ENCODE data around the gene LAD1. TPM values are rescaled to one million over a fixed set of nuclear protein-coding genes. Genes with fewer than 3 reads are reported as not detected.

LAD1 gene
- total RNA-seq, 8 experiments from 2014 or later, result 0.09 to 0.66 (median 0.16) TPM; not detected in 2

- 74 to 100% (median 92%) methylated on average over 1 to 10 of the region's 10 CpGs; no CpG with 5 or more reads in 2 of the 10 experiments for WGBS, 10 experiments
- Histone ChIP-seq H3K27ac (no peak overlapping the region), H3K4me1 (replicated peaks in 1 of 2) (no peaks in the 10 kb centered on the region), H3K4me3 (no peak overlapping the region)
- ATAC-seq (replicated peaks in 6 of 8), result no peak
- in situ Hi-C loops (cut with MboI; ENCODE audit: low pct_unique_long_range_greater_than_20kb in 2 of 9, low sequenced_read_pairs in 9 of 9, unreplicated experiment in 9 of 9), result no loop called here
These were observed 66.3 kb downstream of the LAD1 start for GRCh38 chr1:201332616-201333335.

DNA sequence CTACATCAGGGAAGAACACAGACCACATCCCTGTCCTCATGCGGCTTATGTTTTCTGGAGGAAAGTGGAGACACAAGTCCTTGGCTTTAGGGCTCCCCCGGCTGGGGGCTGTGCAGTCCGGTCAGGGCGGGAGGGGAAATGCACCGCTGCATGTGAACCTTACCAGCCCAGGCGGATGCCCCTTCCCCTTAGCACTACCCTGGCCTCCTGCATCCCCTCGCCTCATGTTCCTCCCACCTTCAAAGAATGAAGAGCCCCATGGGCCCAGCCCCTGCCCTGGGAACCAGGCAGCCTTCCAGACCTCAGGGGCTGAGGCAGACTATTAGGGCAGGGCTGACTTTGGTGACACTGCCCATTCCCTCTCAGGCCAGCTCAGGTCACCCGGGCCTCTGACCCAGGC lies 67.1 kb downstream of the LAD1 start:
- 80 to 100% (median 81%) methylated on average over 2 to 6 of the region's 8 CpGs; no CpG with 5 or more reads in 5 of the 10 experiments for WGBS, 10 experiments
- ATAC-seq (replicated peaks in 6 of 8), result no peak

GRCh38 chr1:201331166-201331565 lies 68.0 kb downstream of the LAD1 start:
- 60 to 100% (median 74%) methylated on average over 1 to 4 of the region's 7 CpGs; no CpG with 5 or more reads in 4 of the 10 experiments for WGBS, 10 experiments
- no peak overlapping the region for H3K27ac ChIP-seq
- H3K4me1 ChIP-seq (replicated peaks in 1 of 2), result no peaks in the 10 kb centered on the region
- in situ Hi-C loops (cut with MboI; ENCODE audit: low pct_unique_long_range_greater_than_20kb in 2 of 9, low sequenced_read_pairs in 9 of 9, unreplicated experiment in 9 of 9), result no loop called here
- H3K4me3 ChIP-seq, result no peak overlapping the region
- ATAC-seq (replicated peaks in 6 of 8), result no peak

More for the DNA sequence above, 67.1 kb downstream of the LAD1 start:
- Histone ChIP-seq H3K4me3 (no peak overlapping the region), H3K4me1 (replicated peaks in 1 of 2) (no peaks in the 10 kb centered on the region), H3K27ac (no peak overlapping the region)
- in situ Hi-C loops (cut with MboI; ENCODE audit: low pct_unique_long_range_greater_than_20kb in 2 of 9, low sequenced_read_pairs in 9 of 9, unreplicated experiment in 9 of 9), result no loop called here

Other genes with a start within 250 kb of the LAD1 start
- gene TMEM9, start 244.8 kb downstream of the LAD1 start, total RNA-seq, result 100 to 1,000 TPM in 5 of 8 experiments, 10 to 100 TPM in 3; 51.3 to 165 (median 123) TPM
- gene IGFN1, start 208.5 kb downstream of the LAD1 start, total RNA-seq, result 1 to 10 TPM in 1 of 8 experiments, under 1 TPM in 7; 0.05 to 1.8 (median 0.43) TPM
- gene PKP1, start 115.8 kb downstream of the LAD1 start, total RNA-seq, result 1 to 10 TPM in 2 of 8 experiments, under 1 TPM in 4, not detected in 2; 0.21 to 1.8 (median 0.51) TPM
- 1 to 10 TPM in 2 of 8 experiments, under 1 TPM in 5, not detected in 1; 0.14 to 2.7 (median 0.59) TPM for gene TNNT2, start 21.6 kb downstream of the LAD1 start, total RNA-seq
- 1 to 10 TPM in 5 of 8 experiments, under 1 TPM in 3; 0.27 to 4.8 (median 1.8) TPM for gene TNNI1, start 22.4 kb upstream of the LAD1 start, total RNA-seq
- gene PHLDA3, start 69.9 kb upstream of the LAD1 start, total RNA-seq, result 10 to 100 TPM; 14.3 to 55.1 (median 23.4) TPM
- gene CSRP1, start 107.8 kb upstream of the LAD1 start, total RNA-seq, result 100 to 1,000 TPM in 1 of 8 experiments, 10 to 100 TPM in 6, 1 to 10 TPM in 1; 9.0 to 109 (median 54.9) TPM
- 10 to 100 TPM; 22.2 to 51.1 (median 35.9) TPM for gene NAV1, start 139.8 kb upstream of the LAD1 start, total RNA-seq